ENCODE results near the gene PHF3.

DNA sequence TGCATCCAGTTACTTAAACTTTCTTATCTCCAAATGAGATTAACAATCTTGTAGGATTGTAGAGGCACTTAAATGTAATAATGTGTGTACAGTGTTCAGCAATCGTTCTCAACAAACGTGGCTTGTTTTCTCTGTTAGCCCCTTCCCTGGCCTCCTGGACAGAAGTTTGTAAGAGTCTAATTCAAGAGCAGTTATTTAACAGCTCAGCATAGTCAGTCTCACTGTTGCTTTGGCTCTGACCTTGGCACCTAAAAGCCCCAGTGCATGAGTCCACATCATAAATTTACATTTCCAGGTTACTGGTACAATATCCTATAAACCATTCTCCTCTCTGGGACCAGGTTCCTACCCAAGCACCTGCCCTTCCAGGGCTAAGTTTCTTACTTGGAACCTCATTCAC is 11.5 kb upstream of the PHF3 start:
- TF ChIP-seq POLR2A (IDR thresholded peaks at IDR 0.05; ENCODE audit: low read depth, low read length) (no peak), POLR2AphosphoS5 (IDR thresholded peaks at IDR 0.05; ENCODE audit: low read depth, low read length) (no peak), TAF1 (IDR thresholded peaks at IDR 0.05; ENCODE audit: borderline replicate concordance, low read depth, low read length) (no peak)

Measured in GM12892 (cell line).